CD4-positive, alpha-beta T cell treated with Interleukin-6 for 4 hours (primary cell): Measurements from ENCODE around the gene ST8SIA6.
"Not testable (repeated sequence)": the region's sequence is repeated elsewhere in the genome, so short reads cannot be mapped to it uniquely, and the experiment has no call there.

Source experiments
- DNase-seq: peaks from one replicate; pipeline ENCODE4 v3.0.0-alpha.2; 2020; ENCODE audit warnings: mixed read lengths

ST8SIA6 gene

GRCh38 chr10:17340144-17340829 is 114.1 kb downstream of the ST8SIA6 start:
- DNase-seq = no peak

DNA sequence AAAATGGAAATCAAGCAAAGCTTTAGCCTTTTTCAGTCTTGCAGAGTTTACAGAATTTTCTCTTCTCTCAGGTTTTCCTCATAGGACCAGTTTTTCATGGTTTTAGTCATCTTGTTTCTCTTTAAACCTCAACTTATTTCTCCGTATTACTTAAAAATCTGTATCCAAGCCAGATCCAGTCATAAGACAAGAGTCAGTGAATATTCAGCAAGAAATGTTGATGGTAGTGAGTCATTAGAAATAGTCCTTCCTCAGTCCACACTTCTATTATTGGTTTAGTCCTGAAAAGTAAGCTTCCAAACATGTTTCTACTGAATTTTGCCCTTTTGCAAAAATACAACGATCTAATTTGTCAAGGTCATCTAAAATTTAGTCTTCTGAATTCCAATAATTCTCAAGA is 119.3 kb downstream of the ST8SIA6 start:
- DNase-seq = no peak

DNA sequence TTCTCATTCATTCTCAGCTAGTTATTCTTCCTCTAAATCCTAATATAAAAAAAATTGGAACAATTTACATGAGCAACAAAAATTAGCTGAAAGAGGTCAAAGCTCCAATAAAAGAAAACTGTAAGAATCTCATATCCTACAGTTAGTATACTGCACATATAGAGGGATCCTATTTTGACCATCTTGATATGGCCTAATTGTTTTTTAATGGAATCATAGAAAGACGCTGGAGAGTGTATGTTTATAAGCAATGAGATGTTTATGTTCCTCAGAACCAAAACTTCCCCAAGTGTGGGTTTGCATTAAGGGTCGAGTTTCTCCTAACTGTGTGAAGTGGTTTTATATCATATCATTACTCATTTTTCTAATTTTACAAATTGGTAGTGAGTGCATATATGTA is 123.9 kb downstream of the ST8SIA6 start:
- DNase-seq = no peak

DNA sequence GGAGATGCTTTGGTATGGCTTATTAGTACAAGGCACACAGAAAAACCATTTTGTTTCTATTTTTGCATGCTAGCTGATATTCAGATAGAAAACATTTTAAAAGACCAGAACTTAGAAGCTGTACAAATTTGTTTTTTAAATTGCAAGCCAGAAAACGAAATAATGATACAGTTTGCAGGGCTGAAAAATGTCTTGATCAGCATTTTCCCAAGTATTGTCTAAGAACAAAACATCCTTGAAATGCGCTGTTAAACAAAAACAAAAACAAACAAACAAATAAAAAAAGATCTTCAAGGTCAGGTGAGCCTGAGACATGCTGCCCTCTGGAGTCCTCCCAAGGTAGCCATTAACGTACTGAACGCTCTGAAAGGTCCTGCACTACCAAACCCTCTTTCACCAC is 128.0 kb downstream of the ST8SIA6 start:
- DNase-seq = no peak

- not testable (repeated sequence) for DNase-seq
Measured at GRCh38 chr10:17321957-17322356, 132.4 kb downstream of the ST8SIA6 start.

DNA sequence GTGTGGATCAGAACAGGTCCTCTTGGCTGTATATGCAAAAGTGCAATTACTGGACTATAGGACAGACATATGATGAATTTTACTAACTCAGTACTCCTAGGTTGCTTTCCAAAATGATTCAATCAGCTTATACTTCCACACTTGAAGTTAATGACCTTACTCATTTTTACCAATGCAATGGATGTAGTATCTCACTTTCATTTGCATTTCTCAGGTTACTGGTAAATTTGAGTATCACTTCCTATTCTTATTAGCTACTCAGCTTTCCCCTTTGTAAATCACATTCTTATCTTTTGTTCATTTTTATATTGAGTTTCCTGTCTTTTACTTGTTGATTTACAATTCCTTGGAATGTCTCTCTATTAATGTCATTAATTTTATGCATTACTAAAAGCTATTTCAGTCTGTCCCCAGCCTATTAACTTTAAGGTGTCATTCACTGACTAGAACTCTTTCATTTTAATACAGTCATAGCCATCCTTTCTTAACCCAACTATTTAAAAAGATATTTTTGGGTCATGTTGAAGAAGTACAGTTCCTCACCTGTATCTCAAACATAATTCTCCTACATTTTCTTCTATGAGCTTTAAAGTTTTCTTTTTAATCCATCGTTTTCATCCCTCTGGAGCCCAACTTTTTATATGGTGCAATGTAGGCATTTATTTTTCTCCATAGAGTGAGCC is 137.8 kb downstream of the ST8SIA6 start:
- no peak for DNase-seq

DNA sequence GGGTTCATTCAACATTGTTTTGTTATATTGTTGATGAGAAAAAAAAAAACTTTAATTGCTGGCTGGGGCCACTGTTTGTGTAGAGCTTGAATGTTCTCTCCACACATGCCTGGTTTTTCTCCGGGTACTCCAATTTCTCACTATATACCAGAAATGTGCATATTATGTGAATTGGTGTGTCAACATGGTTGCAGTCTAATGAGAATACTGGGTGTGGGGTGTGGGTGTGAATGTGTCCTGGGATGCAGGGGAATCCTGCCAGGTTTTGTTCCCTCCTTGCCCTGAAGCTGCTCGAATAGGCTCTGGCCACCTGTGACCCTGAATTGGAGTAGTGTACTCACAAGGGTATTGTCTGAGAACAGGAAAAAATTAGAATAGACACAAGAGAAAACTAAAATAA is 145.0 kb downstream of the ST8SIA6 start:
- DNase-seq = no peak

GRCh38 chr10:17307123-17307522 is 147.3 kb downstream of the ST8SIA6 start:
- DNase-seq = no peak

GRCh38 chr10:17292375-17292774 is 162.0 kb downstream of the ST8SIA6 start:
- no peak for DNase-seq

DNA sequence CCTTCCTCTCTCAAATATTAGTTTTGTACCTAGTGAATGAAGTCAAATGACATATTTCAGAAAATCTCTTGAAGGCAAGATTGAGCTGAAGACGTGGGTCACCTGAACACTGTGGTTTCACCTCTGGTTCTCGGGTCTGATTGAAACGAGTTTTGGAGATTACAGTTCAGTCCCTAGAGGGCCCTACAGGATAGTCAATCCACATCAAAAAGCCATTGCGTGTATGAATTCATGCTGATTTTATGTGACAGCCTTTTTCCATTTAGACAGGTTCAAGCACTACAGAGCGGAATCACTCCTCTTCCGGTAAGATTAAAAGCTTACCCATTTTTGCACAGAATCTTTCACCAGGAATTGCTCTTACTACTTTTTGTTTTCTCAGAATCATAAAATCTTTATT is 164.2 kb downstream of the ST8SIA6 start:
- peak; percentile 3 for DNase-seq

DNA sequence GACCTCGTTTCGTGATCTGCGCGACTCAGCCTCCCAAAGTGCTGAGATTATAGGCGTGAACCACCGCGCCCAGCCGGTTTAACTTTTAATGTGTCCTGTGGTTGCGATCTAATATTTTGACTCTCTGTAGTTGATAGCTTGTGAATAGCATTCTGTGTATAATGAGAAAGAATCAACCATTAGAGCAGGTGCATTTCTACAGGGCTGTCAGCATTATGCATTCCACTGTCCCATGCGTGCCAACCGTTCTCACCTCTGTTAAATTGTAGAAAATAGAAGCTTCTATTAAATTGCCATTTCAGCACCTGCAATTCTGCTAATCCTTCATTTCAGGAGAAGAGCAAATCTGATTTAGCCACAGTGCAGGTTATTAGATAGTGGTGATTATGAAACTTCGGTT is 164.6 kb downstream of the ST8SIA6 start:
- no peak for DNase-seq

DNA sequence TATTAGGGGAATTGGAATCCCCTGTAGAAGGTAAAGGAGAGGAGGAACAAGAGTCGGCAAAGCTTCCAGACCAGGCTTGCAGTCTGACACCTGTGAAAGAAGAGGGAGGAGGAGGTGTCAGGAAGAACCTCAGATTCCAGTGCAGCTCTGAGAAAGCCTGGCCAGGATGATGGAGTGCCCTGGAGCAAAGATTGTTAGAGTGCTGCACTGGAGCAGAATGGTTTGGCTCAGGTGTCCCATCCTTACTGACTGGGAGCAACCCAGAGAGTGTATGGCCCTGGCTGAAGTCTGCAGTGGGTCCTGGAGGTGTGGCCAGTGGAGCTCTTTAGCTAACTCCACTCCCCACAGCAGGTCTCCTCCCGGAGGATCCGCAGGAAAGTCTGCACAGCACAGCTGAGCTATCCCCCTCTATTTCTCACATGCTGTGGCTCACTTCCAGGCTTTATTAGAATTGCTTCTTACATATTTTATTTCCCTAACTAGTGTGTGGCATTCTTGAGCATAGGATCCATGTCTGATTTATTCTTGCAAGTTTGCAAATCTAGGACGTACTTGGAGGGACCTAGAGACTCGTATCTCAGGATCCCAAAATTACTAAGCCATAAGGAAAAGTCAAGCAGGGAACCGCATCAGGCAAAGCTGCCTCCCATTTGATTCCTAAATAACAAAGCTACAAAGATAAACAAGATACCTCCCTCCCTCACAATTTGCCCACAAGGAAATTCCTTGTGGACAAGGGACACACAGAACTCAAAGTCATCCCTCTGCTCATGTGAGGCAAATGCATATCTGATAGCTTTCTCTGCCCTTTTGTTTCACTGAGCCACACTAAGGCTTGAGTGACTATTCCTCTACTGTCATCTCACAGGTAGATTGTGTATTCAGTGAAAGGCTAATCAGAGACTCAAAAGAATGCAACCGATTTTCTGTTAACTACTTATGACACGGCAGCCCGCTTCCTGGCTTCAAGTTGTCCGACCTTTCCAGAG is 167.5 kb downstream of the ST8SIA6 start:
- DNase-seq = no peak

- no peak for DNase-seq
Measured at GRCh38 chr10:17282311-17282710, 172.1 kb downstream of the ST8SIA6 start.

DNA sequence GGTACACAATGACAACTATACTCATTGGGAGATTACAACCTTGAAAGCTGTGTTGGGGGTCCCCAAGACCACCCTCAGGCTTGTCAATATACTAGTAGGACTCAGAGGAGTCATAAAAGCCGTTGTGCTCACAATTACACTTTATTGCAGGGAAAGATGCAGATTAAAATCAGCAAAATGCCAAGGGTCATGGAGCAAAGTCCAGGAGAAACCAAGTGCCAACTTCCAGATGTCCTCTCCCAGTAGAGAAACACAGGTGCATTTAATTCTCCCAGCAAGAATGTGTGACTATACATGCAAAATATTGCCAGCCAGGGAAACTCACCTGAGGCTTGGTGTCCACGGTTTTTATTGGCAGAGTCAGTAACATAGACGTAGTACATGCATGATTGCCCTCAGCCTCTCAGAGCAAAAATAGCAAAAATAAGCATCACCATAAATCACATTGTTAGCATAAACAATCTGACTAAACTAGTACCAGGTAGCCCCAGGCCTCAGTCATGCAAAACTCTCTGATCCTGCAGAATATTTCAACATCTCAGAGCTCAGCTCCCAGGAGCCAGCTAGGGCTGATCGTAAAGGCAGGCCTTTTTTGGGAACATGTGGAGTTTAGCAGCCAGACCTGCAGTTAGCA is 175.7 kb downstream of the ST8SIA6 start:
- DNase-seq = no peak

GRCh38 chr10:17276756-17277424 is 177.5 kb downstream of the ST8SIA6 start:
- no peak for DNase-seq

DNA sequence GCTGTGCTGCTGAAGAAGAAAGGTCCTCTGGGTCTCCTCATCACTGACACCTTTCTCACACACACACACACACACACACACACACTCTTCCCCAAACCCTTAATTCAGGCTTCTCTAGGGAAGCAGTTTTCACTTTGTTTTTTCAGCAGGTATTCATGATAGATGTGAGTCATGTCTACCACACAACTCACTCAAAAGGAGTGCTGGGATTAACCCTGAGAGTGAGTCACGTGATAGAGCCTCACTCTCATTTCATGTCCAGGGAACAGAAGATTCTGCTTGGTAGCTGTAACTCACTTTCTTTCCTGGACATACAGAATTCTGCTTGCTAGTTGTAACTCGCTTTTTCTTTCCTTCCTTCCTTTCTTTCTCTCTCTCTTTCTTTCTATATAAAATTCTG is 181.0 kb downstream of the ST8SIA6 start:
- no peak for DNase-seq

GRCh38 chr10:17272648-17273047 is 181.7 kb downstream of the ST8SIA6 start:
- DNase-seq = no peak
